K562 (cell line): Measurements from ENCODE around the gene TMEM129. TPM values are rescaled to one million over a fixed set of nuclear protein-coding genes. Genes with fewer than 3 reads are reported as not detected.
A peak's percentile ranks its signal among the peaks of the same experiment; 100 is the strongest.

Source experiments
- C11orf30 ChIP-seq: fragments of 450-650 bp; IDR thresholded peaks from 2 replicates; pipeline ENCODE4 v1.6.1; 2016; ENCODE audit warnings: low read depth, mild to moderate bottlenecking
- CBX5 ChIP-seq: IDR thresholded peaks from 2 replicates; pipeline ENCODE4 v1.6.1; 2014; ENCODE audit warnings: low read depth, borderline replicate concordance
- CHD4 ChIP-seq: fragments of 200-600 bp; sonication (generic); IDR thresholded peaks from 3 replicates; pipeline ENCODE4 v1.6.1; 2012; ENCODE audit warnings: low read depth, mild to moderate bottlenecking, mixed read lengths, low read length, inconsistent platforms; ENCODE audit not compliant: insufficient read depth, insufficient replicate concordance, poor library complexity, severe bottlenecking
- E2F8 ChIP-seq: fragments of 450-650 bp; IDR thresholded peaks from 2 replicates; pipeline ENCODE4 v1.7.1; 2018; ENCODE audit warnings: mild to moderate bottlenecking, low read depth; ENCODE audit not compliant: partially characterized antibody
- EHMT2 ChIP-seq: fragments of 450-650 bp; IDR thresholded peaks from 2 replicates; pipeline ENCODE4 v1.6.1; 2018; ENCODE audit warnings: antibody characterized with exemption
- ELF1 ChIP-seq: fragments of 200-800 bp; sonication (Bioruptor generic); IDR thresholded peaks from 2 replicates; pipeline ENCODE4 v1.6.1; 2016; ENCODE audit warnings: missing genetic modification characterization, missing compliant biosample characterization
- FOXJ3 ChIP-seq: sonication (generic); formaldehyde crosslinking; IDR thresholded peaks from 2 replicates; pipeline ENCODE4 v1.4.0; 2020; ENCODE audit warnings: mild to moderate bottlenecking, missing genetic modification reagents
- HDAC1 ChIP-seq, 2 experiments: fragments of 450-650 bp; IDR thresholded peaks; 2 replicates each; pipeline ENCODE4 v1.6.1; 2016 to 2017; ENCODE audit warnings: inconsistent platforms in 1 of 2, mild to moderate bottlenecking in 1 of 2, moderate library complexity in 1 of 2
- KDM4B ChIP-seq, 2 experiments: fragments of 450-650 bp in 1 of 2; sonication (generic) in 1 of 2; IDR thresholded peaks; 2 replicates each; pipeline ENCODE4 v1.6.1; 2016 to 2017; ENCODE audit warnings: borderline replicate concordance in 2 of 2, antibody characterized with exemption in 1 of 2, low read depth in 1 of 2, mild to moderate bottlenecking in 1 of 2
- NFE2 ChIP-seq: IDR thresholded peaks from 2 replicates; pipeline ENCODE4 v1.6.1; 2014; ENCODE audit warnings: antibody characterized with exemption, low read depth
- NFIC ChIP-seq: fragments of 450-650 bp; IDR thresholded peaks from 2 replicates; pipeline ENCODE4 v1.6.1; 2017; ENCODE audit warnings: mild to moderate bottlenecking, inconsistent platforms
- POLR2AphosphoS5 ChIP-seq: IDR thresholded peaks from 2 replicates; pipeline ENCODE4 v1.6.1; 2011; ENCODE audit warnings: mild to moderate bottlenecking, low read depth, low read length, moderate library complexity; ENCODE audit not compliant: control insufficient read depth, insufficient read depth
- RHOXF2B ChIP-seq: fragments of 250-450 bp; sonication (Bioruptor Pico); conservative IDR thresholded peaks from 2 replicates; pipeline ENCODE4 v1.5.1; 2021
- SOX6 ChIP-seq: fragments of 450-650 bp; IDR thresholded peaks from 2 replicates; pipeline ENCODE4 v1.6.1; 2014; ENCODE audit warnings: mild to moderate bottlenecking
- SP1 ChIP-seq: sonication (generic); formaldehyde crosslinking; IDR thresholded peaks from 2 replicates; pipeline ENCODE4 v1.8.1; 2022; ENCODE audit warnings: mild to moderate bottlenecking, missing genetic modification reagents
- TEAD2 ChIP-seq: fragments of 450-650 bp; IDR thresholded peaks from 2 replicates; pipeline ENCODE4 v1.6.1; 2016; ENCODE audit warnings: missing genetic modification characterization, control low read depth, missing compliant biosample characterization
- VEZF1 ChIP-seq: fragments of 200-800 bp; sonication (Bioruptor generic); IDR thresholded peaks from 2 replicates; pipeline ENCODE4 v1.6.1; 2017; ENCODE audit warnings: missing genetic modification characterization, missing compliant biosample characterization
- polyA plus RNA-seq, 8 experiments: library from polyadenylated mRNA; depleted of rRNA in 4 of 8; stranded (reverse) in 5 of 8; unstranded in 3 of 8; fragments of >200 nt; fragmentation: Nextera tagmentation in 2 of 8; fragmentation: Illumina TruSeq in 1 of 8; extraction: Ambion mirVana in 2 of 8; extraction: Trizol in 1 of 8; gene quantifications; 2 replicates each; pipeline versions ENCODE4 v1.2.1 to v1.2.3, GENCODE V29; 2011 to 2014; ENCODE audit warnings: inconsistent platforms in 1 of 8, missing spikeins in 1 of 8
- total RNA-seq, 7 experiments: library from RNA; depleted of rRNA in 6 of 7; stranded (reverse); fragments of >200 nt in 6 of 7; fragmentation: Illumina TruSeq in 2 of 7; extraction: Trizol in 2 of 7; gene quantifications; 2 replicates each; pipeline versions ENCODE4 v1.2.1 to v1.2.3, GENCODE V29; 2011 to 2021; ENCODE audit warnings: low replicate concordance in 1 of 7
- TF ChIP-seq, protein P1 (sequence below): fragments of 150-350 bp; conservative IDR thresholded peaks from 2 replicates; pipeline ENCODE4 v1.6.1; 2014; ENCODE audit warnings: low read length
- TF ChIP-seq, protein P2 (sequence below), 2 experiments: fragments of 450-650 bp in 1 of 2; sonication (generic) in 1 of 2; formaldehyde crosslinking in 1 of 2; IDR thresholded peaks in 1 of 2; conservative IDR thresholded peaks in 1 of 2; 2 replicates each; pipeline versions ENCODE4 v1.6.1 to v1.8.1; 2016 to 2023; ENCODE audit warnings: mild to moderate bottlenecking in 2 of 2, moderate library complexity in 2 of 2, inconsistent platforms in 1 of 2, missing genetic modification reagents in 1 of 2

The TMEM129 gene
- total and polyA plus RNA-seq, 9 of the 15 experiments (the other 6 are each of a cell fraction or from before 2014, with no cell fraction given): 0.34 to 47.2 (median 18.8) TPM

DNA sequence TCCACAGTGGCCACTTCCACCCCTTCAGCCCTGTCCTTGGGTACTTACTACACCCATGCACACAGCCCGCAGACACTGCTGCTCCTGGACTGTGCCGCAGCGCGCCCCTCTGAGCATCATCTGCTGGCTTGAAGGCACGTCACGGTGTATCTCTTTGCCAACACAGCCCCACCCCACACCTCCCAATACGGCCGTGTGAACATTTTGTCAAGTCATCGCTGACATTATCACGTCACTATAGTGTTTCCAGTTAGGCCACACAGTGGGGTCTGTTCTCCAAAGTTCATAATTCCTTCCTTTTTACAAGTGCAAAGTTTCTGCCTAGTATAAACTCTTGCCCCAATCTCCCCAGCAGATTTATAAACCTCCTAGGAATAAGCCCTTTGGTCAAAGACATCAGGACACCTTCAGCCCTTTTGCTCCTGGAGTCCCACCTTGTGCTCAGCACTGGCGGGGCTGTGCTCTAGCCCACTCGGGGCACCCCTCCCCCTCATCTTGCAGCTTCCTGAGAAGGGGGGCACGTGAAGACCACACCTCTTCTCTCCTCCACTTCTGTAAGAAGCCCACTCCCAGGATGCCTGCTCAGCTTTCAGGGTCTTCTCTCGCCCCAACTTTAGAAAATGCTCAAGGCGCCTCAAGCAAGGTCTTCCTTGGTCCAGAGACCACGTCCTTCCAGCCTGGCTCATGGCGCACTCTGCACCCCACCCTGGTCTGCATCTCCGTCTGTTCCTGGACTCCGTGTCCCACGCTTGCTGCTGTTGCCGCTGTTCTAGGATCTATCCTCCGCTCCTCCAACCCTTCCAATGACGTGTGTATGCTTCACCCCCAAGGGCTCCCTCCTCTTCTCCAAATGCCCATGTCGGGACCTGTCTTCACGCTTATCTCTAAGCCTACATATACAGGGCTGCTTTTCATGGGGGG lies 44.3 kb downstream of the TMEM129 start (continued):
- TF ChIP-seq SP1 (no peak), E2F8 (no peak), EHMT2 (no peak), SOX6 (no peak), RHOXF2B (CRISPR knock-in tag) (no peak), C11orf30 (peak; percentile 96), NFE2 (peak; percentile 98), VEZF1 (peak; percentile 57), CBX5 (no peak), FOXJ3 (no peak), NFIC (0 out of 2 replicates have a peak, but pooled peaks have one; percentile 11), ELF1 (tag) (no peak), POLR2AphosphoS5 (no peak), HDAC1 (IDR thresholded peaks at IDR 0.05) (0 out of 4 replicates have a peak, but pooled peaks of 1 of the 2 experiments have one; percentile 13), KDM4B (IDR thresholded peaks at IDR 0.05; ENCODE audit: borderline replicate concordance in 2 of 2, low read depth in 1 of 2) (no peak), CHD4 (no peak), TEAD2 (no peak)
- TF ChIP-seq, protein P1, sequence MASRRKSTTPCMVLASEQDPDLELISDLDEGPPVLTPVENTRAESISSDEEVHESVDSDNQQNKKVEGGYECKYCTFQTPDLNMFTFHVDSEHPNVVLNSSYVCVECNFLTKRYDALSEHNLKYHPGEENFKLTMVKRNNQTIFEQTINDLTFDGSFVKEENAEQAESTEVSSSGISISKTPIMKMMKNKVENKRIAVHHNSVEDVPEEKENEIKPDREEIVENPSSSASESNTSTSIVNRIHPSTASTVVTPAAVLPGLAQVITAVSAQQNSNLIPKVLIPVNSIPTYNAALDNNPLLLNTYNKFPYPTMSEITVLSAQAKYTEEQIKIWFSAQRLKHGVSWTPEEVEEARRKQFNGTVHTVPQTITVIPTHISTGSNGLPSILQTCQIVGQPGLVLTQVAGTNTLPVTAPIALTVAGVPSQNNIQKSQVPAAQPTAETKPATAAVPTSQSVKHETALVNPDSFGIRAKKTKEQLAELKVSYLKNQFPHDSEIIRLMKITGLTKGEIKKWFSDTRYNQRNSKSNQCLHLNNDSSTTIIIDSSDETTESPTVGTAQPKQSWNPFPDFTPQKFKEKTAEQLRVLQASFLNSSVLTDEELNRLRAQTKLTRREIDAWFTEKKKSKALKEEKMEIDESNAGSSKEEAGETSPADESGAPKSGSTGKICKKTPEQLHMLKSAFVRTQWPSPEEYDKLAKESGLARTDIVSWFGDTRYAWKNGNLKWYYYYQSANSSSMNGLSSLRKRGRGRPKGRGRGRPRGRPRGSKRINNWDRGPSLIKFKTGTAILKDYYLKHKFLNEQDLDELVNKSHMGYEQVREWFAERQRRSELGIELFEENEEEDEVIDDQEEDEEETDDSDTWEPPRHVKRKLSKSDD: no peak
- TF ChIP-seq, protein P2, sequence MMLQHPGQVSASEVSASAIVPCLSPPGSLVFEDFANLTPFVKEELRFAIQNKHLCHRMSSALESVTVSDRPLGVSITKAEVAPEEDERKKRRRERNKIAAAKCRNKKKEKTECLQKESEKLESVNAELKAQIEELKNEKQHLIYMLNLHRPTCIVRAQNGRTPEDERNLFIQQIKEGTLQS (IDR thresholded peaks at IDR 0.05): peak; percentile 47
- TF ChIP-seq, protein P2 (CRISPR knock-in tag; conservative IDR thresholded peaks at IDR 0.05): no peak
